Aorta (tissue), 5 donors: ENCODE data around the gene MEPCE. TPM values are rescaled to one million over a fixed set of nuclear protein-coding genes. Genes with fewer than 3 reads are reported as not detected.

ENCODE experiments used
- ATAC-seq: fragments of 200-7000 bp; cut with Tn5 transposase; one replicate; pipeline ENCODE4 v1.9.1; 2022; ENCODE audit warnings: moderate library complexity; ENCODE audit not compliant: low FRiP score
- DNase-seq, 2 donors: peaks; one replicate each; pipeline ENCODE4 v3.0.0-alpha.2; 2020
- H3K27ac ChIP-seq, 2 donors: one replicate each; pipeline ENCODE4 v1.5.1; 2013; ENCODE audit warnings: low read length in 2 of 2, mild to moderate bottlenecking in 2 of 2, moderate library complexity in 2 of 2, control low read depth in 1 of 2, inconsistent platforms in 1 of 2, low read depth in 1 of 2
- H3K27me3 ChIP-seq, 2 donors: one replicate each; pipeline ENCODE4 v1.6.1; 2013; ENCODE audit warnings: control low read depth in 1 of 2, low read length in 1 of 2, mild to moderate bottlenecking in 1 of 2, moderate library complexity in 1 of 2; ENCODE audit not compliant: insufficient read depth in 2 of 2, control insufficient read depth in 1 of 2
- H3K36me3 ChIP-seq, 2 donors: one replicate each; pipeline ENCODE4 v1.6.1; 2013; ENCODE audit warnings: control low read depth in 1 of 2, low read length in 1 of 2, mild to moderate bottlenecking in 1 of 2; ENCODE audit not compliant: insufficient read depth in 2 of 2, control insufficient read depth in 1 of 2
- H3K4me1 ChIP-seq, 2 donors: one replicate each; pipeline ENCODE4 v1.6.1; 2013; ENCODE audit warnings: low read length in 2 of 2, control low read depth in 1 of 2, mild to moderate bottlenecking in 1 of 2, moderate library complexity in 1 of 2; ENCODE audit not compliant: insufficient read depth in 2 of 2, control insufficient read depth in 1 of 2
- H3K4me3 ChIP-seq, 2 donors: one replicate each; pipeline ENCODE4 v1.5.1; 2013; ENCODE audit warnings: low read length in 2 of 2, control low read depth in 1 of 2, mild to moderate bottlenecking in 1 of 2
- H3K9me3 ChIP-seq: one replicate; pipeline ENCODE4 v1.6.1; 2013; ENCODE audit warnings: mild to moderate bottlenecking, low read length; ENCODE audit not compliant: control insufficient read depth
- WGBS, 2 donors: extraction: QIAGEN DNeasy Blood & Tissue Kit; methylation state at CpG; one replicate each; pipeline ENCODE4 v1.1.7; 2013; 5-methylcytosine and 5-hydroxymethylcytosine counted together
- intact Hi-C, 2 donors: fragments of 100-400 bp; cut with DNase I; formaldehyde crosslinking; loops; one replicate each; pipeline versions ENCODE4 v1.14.2 to v1.15.0; 2022
- polyA plus RNA-seq, 2 donors: library from polyadenylated mRNA; stranded (reverse); fragments of 200-250 nt; gene quantifications; one replicate each; pipeline ENCODE4 v1.2.3, GENCODE V29; 2013
- total RNA-seq, 2 donors: library from RNA; stranded (reverse); fragmentation: NEBNext Ultra II Directional; extraction: Animal tissue kit (Norgen Biotek cat#: 25700); gene quantifications; one replicate each; pipeline ENCODE4 v1.2.1, GENCODE V29; 2021
- donor health status: healthy with polysubstance abuse.
- donor health status: Bipolar disorder and iron deficiency.
- donor health status: DM: no; HTN: no; CAD: no.
- donor health status: DM: no; HTN: no; CAD: no.
- donor health status: DM: yes; HTN: yes; CAD: no.

The MEPCE gene
- total and polyA plus RNA-seq, 4 donors = 13.0 to 31.8 (median 26.7) TPM

DNA sequence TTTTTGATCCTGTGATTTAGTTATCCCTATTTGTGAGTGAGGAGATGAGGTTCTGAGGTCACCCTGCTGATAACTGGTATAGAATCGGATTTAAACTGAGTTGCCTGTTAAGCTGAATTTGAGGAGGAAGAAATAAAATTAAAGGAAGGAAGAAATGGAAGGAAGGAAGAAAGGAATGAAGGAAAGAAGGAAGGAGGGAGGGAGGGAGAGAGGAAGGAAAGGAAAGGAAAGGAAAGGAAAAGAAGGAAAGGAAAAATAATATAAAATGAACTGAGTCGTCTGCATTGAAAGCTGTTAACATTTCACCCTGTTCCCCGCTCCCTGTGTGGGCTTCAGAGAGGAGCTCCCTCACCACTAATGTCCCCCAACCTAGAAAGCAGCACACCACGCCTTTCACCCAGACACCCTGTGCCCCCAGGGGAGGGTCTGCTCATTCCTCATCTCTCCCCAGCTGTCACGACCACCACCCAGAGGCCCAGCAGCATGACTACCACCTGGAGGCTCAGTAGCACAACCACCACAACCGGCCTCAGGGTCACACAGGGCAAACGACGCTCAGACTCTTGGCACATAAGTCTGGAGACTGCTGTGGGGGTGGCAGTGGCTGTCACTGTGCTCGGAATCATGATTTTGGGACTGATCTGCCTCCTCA lies 40.1 kb upstream of the MEPCE start:
- 72% methylated on average over 9 of the region's 9 CpGs for WGBS, 2 donors
- Histone ChIP-seq H3K4me3 (no peak overlapping the region), H3K4me1 (no peaks in the 10 kb centered on the region), H3K27ac (no peak overlapping the region), H3K27me3 (no peaks in the 10 kb centered on the region), H3K36me3 (no peaks in the 10 kb centered on the region), H3K9me3 (no peaks in the 10 kb centered on the region)
- intact Hi-C loops = no loop called here
- ATAC-seq (no peak), DNase-seq (no peak)

DNA sequence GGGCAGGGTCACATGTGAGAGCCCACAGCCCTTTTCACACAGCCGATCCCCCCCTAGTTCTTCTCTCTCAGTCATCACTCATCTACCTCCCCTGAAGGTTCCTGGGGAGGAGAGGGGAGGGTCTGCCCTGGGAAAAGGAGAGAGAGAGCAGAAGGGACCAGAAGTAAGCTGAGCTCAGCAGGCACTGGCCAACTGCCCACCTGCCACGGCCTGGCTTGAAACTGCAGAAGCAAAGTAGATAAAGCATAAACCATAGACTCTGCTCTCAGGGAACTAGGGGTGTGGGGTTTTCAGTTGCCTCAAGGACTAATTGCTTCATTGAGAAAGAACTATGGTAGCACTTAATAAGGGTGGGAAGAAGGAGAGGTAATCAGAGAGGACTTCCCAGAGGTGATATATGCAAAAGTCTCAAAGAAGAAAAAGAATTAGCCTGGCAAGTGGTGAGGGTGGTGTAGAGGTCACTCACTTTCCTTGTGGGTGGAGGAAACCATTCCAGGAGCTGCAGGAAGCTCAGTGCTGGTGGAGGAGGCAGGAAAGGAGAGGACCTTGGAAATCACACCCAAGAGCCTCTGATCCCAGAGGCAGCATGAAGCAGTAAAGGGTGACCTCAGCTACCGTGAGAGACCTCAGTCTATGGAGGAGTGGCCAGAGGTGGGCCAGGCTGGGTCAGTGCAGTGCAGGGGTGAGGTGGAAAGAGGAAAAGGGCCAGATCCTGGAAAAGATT lies 39.2 kb upstream of the MEPCE start:
- Histone ChIP-seq H3K27ac (no peak overlapping the region), H3K27me3 (no peaks in the 10 kb centered on the region), H3K9me3 (no peaks in the 10 kb centered on the region), H3K4me3 (no peak overlapping the region), H3K36me3 (no peaks in the 10 kb centered on the region), H3K4me1 (no peaks in the 10 kb centered on the region)
- DNase-seq = no peak
- no peak for ATAC-seq
- whole genome bisulfite sequencing, 2 donors = 48 to 50% methylated on average over 2 to 3 of the region's 3 CpGs
- intact Hi-C loops = no loop called here

DNA sequence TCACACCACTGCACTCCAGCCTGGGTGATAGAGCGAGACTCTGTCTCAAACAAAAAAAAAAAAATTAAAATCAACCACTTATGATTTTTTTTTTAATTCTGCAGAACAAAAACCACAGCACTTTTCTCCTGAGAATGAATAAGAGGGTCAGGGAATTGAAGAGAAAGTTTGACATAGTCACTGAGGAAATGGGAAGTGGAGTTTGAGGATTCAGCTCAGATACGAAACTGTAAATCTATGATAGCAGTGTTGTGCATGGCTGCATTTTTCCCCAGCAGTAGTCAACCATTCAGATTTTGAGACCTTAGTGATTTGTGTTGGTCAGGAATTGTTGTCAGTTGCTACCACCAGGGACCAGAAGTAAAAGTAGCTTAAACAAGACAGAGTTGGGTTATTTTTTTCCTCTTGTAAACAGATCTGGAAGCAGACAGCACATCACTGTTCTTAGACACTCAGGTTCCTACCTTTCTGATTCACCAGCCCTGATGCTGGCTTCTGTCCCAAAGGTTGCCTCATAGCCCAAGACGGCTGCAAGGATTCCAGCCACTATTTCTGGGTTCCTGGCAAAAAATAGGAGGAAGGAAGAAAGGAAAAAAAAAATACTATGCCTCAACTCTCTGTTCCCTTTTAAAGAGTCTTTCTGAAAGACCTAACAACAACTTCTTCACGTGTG lies 36.3 kb upstream of the MEPCE start:
- Histone ChIP-seq H3K4me1 (no peaks in the 10 kb centered on the region), H3K36me3 (no peaks in the 10 kb centered on the region), H3K27ac (no peak overlapping the region), H3K9me3 (no peaks in the 10 kb centered on the region), H3K27me3 (no peaks in the 10 kb centered on the region), H3K4me3 (no peak overlapping the region)
- intact Hi-C loops = no loop called here
- ATAC-seq (no peak), DNase-seq (no peak)
- 57 to 65% methylated on average over 4 of the region's 4 CpGs for WGBS, 2 donors

DNA sequence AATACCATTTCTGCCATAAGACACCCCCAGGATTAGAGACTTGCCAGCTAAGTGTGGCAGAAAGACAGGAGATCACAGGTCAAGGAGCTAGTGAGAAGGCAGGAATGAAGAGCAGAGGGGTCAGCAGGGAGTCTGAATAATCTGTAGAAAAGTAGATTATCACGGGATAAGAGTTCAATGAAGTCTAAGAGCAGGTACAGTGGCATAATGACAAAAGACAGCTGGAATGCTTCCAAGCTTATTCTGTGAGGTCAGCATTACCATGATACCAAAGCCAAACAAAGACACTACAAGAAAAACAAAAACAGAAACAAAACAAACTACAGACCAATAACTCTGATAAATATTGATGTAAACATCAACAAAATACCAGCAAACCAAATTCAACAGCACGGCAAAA lies 35.6 kb upstream of the MEPCE start:
- Histone ChIP-seq H3K9me3 (no peaks in the 10 kb centered on the region), H3K27ac (no peak overlapping the region), H3K27me3 (no peaks in the 10 kb centered on the region), H3K4me1 (no peaks in the 10 kb centered on the region), H3K36me3 (no peaks in the 10 kb centered on the region), H3K4me3 (no peak overlapping the region)
- intact Hi-C loops = no loop called here
- 77 to 80% methylated on average over 2 of the region's 2 CpGs for WGBS, 2 donors
- ATAC-seq = no peak
- no peak for DNase-seq

DNA sequence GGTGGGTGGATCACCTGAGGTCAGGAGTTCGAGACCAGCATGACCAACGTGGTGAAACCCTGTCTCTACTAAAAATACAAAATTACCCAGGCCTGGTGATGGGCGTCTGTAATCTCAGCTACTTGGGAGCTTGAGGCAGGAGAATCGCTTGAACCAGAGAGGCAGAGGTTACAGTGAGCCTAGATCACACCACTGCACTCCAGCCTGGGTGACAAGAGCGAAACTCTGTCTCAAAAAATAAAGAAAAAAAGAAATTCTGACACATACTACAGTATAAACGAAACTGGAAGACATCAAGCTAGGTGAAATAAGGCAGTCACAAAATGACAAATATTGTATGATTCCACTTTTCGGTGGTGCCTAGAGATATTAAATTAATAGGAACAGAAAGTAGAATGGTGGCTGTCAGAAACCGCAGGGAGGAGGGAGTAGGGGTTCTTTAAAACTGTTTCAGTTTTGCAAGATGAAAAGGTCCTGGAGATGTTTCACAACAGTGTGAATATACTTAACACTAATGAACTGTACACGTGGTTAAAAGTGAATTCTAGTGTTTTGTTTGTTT lies 33.1 kb upstream of the MEPCE start:
- ATAC-seq (no peak), DNase-seq (no peak)
- no peaks in the 10 kb centered on the region for H3K36me3 ChIP-seq
- intact Hi-C loops = no loop called here
- no peaks in the 10 kb centered on the region for H3K4me1 ChIP-seq
- 73 to 80% methylated on average over 9 of the region's 9 CpGs for WGBS, 2 donors
- no peak overlapping the region for H3K27ac ChIP-seq
- H3K9me3 ChIP-seq = no peaks in the 10 kb centered on the region
- H3K4me3 ChIP-seq = no peak overlapping the region
- H3K27me3 ChIP-seq = no peaks in the 10 kb centered on the region

DNA sequence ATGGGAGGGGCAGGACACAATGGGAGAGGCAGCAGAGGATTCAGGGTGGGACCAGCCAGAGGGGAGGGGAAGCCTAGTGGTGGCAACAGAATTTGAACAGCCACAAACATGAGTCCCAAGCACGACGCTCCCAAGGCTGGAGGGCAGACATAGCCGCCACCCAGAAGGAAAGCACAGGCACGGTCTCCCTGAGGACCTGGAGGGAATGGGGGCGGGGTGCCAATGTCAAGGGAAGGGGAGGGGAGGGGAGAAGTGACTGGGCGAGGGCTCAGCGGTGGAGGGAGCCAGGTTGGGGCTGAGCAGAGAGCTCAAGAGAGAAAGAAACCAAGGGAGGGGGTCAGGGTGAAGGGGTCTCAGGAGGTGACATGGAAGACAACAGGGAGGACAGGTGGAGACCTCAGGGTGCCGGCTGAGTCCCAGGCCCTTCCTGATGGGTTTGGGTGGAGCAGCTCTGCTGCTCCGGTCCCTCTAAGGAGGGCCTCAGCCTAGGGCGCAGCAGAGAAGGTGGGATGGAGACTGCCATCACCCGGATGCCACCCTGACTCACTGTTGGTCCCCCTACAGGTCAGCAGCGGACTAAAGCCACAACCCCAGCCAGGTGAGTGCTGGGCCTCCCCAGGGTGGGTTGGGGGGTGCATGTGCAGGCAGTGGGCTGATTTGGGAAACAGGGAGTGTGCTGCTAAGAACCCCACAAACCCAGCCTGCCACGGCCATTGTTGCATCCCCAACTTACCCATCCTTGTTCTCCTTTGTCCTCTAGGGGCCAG lies 32.1 kb upstream of the MEPCE start:
- Histone ChIP-seq H3K4me3 (no peak overlapping the region), H3K9me3 (no peaks in the 10 kb centered on the region), H3K27ac (no peak overlapping the region), H3K36me3 (no peaks in the 10 kb centered on the region), H3K4me1 (no peaks in the 10 kb centered on the region), H3K27me3 (no peaks in the 10 kb centered on the region)
- ATAC-seq (no peak), DNase-seq (no peak)
- WGBS, 2 donors = 41 to 45% methylated on average over 13 of the region's 13 CpGs
- intact Hi-C loops = no loop called here

GRCh38 chr7:100398239-100398638 lies 31.4 kb upstream of the MEPCE start:
- Histone ChIP-seq H3K4me1 (no peaks in the 10 kb centered on the region), H3K4me3 (no peak overlapping the region), H3K27me3 (no peaks in the 10 kb centered on the region), H3K9me3 (no peaks in the 10 kb centered on the region), H3K36me3 (no peaks in the 10 kb centered on the region), H3K27ac (no peak overlapping the region)
- intact Hi-C loops = no loop called here
- 41 to 61% methylated on average over 2 of the region's 2 CpGs for WGBS, 2 donors
- ATAC-seq (no peak), DNase-seq (no peak)

DNA sequence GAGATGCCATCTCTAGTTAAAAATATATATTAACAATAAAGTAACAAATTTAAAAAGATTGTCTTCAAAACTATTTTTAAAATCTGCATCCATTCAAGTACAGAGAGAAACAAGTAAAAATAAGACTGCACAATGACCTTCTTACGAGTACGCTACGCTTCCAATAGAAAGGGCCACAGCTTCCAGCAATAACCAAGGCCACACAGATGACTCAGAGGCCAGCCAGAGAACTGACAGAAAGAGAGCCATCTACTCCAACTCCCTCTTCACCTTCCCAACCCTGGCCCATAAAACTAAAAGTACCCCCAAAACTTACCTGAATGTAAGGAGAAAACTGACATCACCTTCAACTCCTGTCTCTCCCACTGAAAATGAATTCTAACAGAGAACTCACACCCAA lies 29.6 kb upstream of the MEPCE start:
- Histone ChIP-seq H3K9me3 (no peaks in the 10 kb centered on the region), H3K4me3 (no peak overlapping the region), H3K4me1 (no peaks in the 10 kb centered on the region), H3K36me3 (no peaks in the 10 kb centered on the region), H3K27ac (no peak overlapping the region), H3K27me3 (no peaks in the 10 kb centered on the region)
- ATAC-seq (no peak), DNase-seq (no peak)
- intact Hi-C loops = no loop called here
- WGBS, 2 donors = 99 to 100% methylated on average over 3 of the region's 3 CpGs
